ENCODE data around the gene MTG1. TPM values are rescaled to one million over a fixed set of nuclear protein-coding genes. Genes with fewer than 3 reads are reported as not detected.
"Not testable (repeated sequence)": the region's sequence is repeated elsewhere in the genome, so short reads cannot be mapped to it uniquely, and the experiment has no call there.

Gene MTG1
- total RNA-seq, 2 donors from 2014 or later: 38.9 to 58.8 TPM

GRCh38 chr10:133458710-133459453 lies 64.9 kb downstream of the MTG1 start:
- Mint-ChIP-seq H3K4me3 (no peak overlapping the region), H3K36me3 (ENCODE audit: low read depth) (peaks cover 15% of the 10 kb centered on the region), H3K9me3 (no peaks in the 10 kb centered on the region), H3K27me3 (no peaks in the 10 kb centered on the region), H3K27ac (no peak overlapping the region), H3K4me1 (peaks cover 8% of the 10 kb centered on the region)
- ATAC-seq (replicated peaks): no peak

- Mint-ChIP-seq H3K4me1 (peaks cover 8% of the 10 kb centered on the region), H3K27me3 (no peaks in the 10 kb centered on the region), H3K36me3 (ENCODE audit: low read depth) (peaks cover 15% of the 10 kb centered on the region), H3K9me3 (no peaks in the 10 kb centered on the region), H3K4me3 (no peak overlapping the region), H3K27ac (no peak overlapping the region)
- ATAC-seq (replicated peaks): no peak
Observed at GRCh38 chr10:133459454-133460207, 65.7 kb downstream of the MTG1 start.

GRCh38 chr10:133460208-133460769 lies 66.3 kb downstream of the MTG1 start:
- H3K27me3 Mint-ChIP-seq: no peaks in the 10 kb centered on the region
- no peaks in the 10 kb centered on the region for H3K9me3 Mint-ChIP-seq
- no peak overlapping the region for H3K27ac Mint-ChIP-seq
- H3K4me1 Mint-ChIP-seq: peaks cover 6% of the 10 kb centered on the region
- ATAC-seq (replicated peaks): no peak
- H3K36me3 Mint-ChIP-seq (ENCODE audit: low read depth): peaks cover 15% of the 10 kb centered on the region
- no peak overlapping the region for H3K4me3 Mint-ChIP-seq

- no peak overlapping the region for H3K4me3 Mint-ChIP-seq
- peaks cover 15% of the 10 kb centered on the region for H3K36me3 Mint-ChIP-seq (ENCODE audit: low read depth)
- H3K9me3 Mint-ChIP-seq: no peaks in the 10 kb centered on the region
- no peak for ATAC-seq (replicated peaks)
- H3K4me1 Mint-ChIP-seq: no peaks in the 10 kb centered on the region
- no peaks in the 10 kb centered on the region for H3K27me3 Mint-ChIP-seq
- H3K27ac Mint-ChIP-seq: no peak overlapping the region
Observed at GRCh38 chr10:133461027-133461426, 67.1 kb downstream of the MTG1 start.

- peaks cover 15% of the 10 kb centered on the region for H3K36me3 Mint-ChIP-seq (ENCODE audit: low read depth)
- H3K4me3 Mint-ChIP-seq: no peak overlapping the region
- no peak overlapping the region for H3K27ac Mint-ChIP-seq
- ATAC-seq (replicated peaks): no peak
- no peaks in the 10 kb centered on the region for H3K27me3 Mint-ChIP-seq
- H3K4me1 Mint-ChIP-seq: peaks cover 6% of the 10 kb centered on the region
- H3K9me3 Mint-ChIP-seq: no peaks in the 10 kb centered on the region
Observed at GRCh38 chr10:133461841-133462240, 67.9 kb downstream of the MTG1 start.

GRCh38 chr10:133462512-133463305 lies 68.8 kb downstream of the MTG1 start:
- no peak overlapping the region for H3K27ac Mint-ChIP-seq
- no peaks in the 10 kb centered on the region for H3K27me3 Mint-ChIP-seq
- no peak overlapping the region for H3K4me3 Mint-ChIP-seq
- peaks cover 6% of the 10 kb centered on the region for H3K4me1 Mint-ChIP-seq
- no peak for ATAC-seq (replicated peaks)
- H3K36me3 Mint-ChIP-seq (ENCODE audit: low read depth): peaks cover 24% of the 10 kb centered on the region
- H3K9me3 Mint-ChIP-seq: no peaks in the 10 kb centered on the region

- no peak overlapping the region for H3K4me3 Mint-ChIP-seq
- ATAC-seq (replicated peaks): no peak
- H3K27ac Mint-ChIP-seq: no peak overlapping the region
- peaks cover 13% of the 10 kb centered on the region for H3K4me1 Mint-ChIP-seq
- peaks cover 40% of the 10 kb centered on the region for H3K36me3 Mint-ChIP-seq (ENCODE audit: low read depth)
- H3K9me3 Mint-ChIP-seq: no peaks in the 10 kb centered on the region
- H3K27me3 Mint-ChIP-seq: no peaks in the 10 kb centered on the region
Observed at GRCh38 chr10:133464582-133465031, 70.7 kb downstream of the MTG1 start.

GRCh38 chr10:133465191-133465949 lies 71.4 kb downstream of the MTG1 start:
- H3K4me1 Mint-ChIP-seq: peaks cover 13% of the 10 kb centered on the region
- peak; percentile 83 for ATAC-seq (replicated peaks)
- H3K4me3 Mint-ChIP-seq: no peak overlapping the region
- H3K27ac Mint-ChIP-seq: peak overlapping the region; percentile 33
- H3K27me3 Mint-ChIP-seq: no peaks in the 10 kb centered on the region
- peaks cover 37% of the 10 kb centered on the region for H3K36me3 Mint-ChIP-seq (ENCODE audit: low read depth)
- no peaks in the 10 kb centered on the region for H3K9me3 Mint-ChIP-seq

GRCh38 chr10:133465950-133466474 lies 72.1 kb downstream of the MTG1 start:
- peak; percentile 7 for ATAC-seq (replicated peaks)
- Mint-ChIP-seq H3K27me3 (no peaks in the 10 kb centered on the region), H3K27ac (peak overlapping the region; percentile 65), H3K4me1 (peaks cover 13% of the 10 kb centered on the region), H3K9me3 (no peaks in the 10 kb centered on the region), H3K4me3 (no peak overlapping the region), H3K36me3 (ENCODE audit: low read depth) (peaks cover 32% of the 10 kb centered on the region)

GRCh38 chr10:133466683-133467275 lies 72.8 kb downstream of the MTG1 start:
- Mint-ChIP-seq H3K9me3 (no peaks in the 10 kb centered on the region), H3K4me3 (no peak overlapping the region), H3K27ac (peak overlapping the region; percentile 65), H3K4me1 (peaks cover 13% of the 10 kb centered on the region), H3K36me3 (ENCODE audit: low read depth) (peaks cover 32% of the 10 kb centered on the region), H3K27me3 (no peaks in the 10 kb centered on the region)
- no peak for ATAC-seq (replicated peaks)

GRCh38 chr10:133467286-133467911 lies 73.4 kb downstream of the MTG1 start:
- H3K4me1 Mint-ChIP-seq: peaks cover 13% of the 10 kb centered on the region
- H3K27ac Mint-ChIP-seq: no peak overlapping the region
- H3K9me3 Mint-ChIP-seq: no peaks in the 10 kb centered on the region
- H3K27me3 Mint-ChIP-seq: no peaks in the 10 kb centered on the region
- H3K36me3 Mint-ChIP-seq (ENCODE audit: low read depth): peaks cover 32% of the 10 kb centered on the region
- no peak overlapping the region for H3K4me3 Mint-ChIP-seq
- no peak for ATAC-seq (replicated peaks)

- not testable (repeated sequence) for ATAC-seq (replicated peaks); H3K4me3 Mint-ChIP-seq; H3K27me3 Mint-ChIP-seq; H3K9me3 Mint-ChIP-seq; H3K27ac Mint-ChIP-seq
- Mint-ChIP-seq H3K4me1 (peaks cover 25% of the 10 kb centered on the region), H3K36me3 (ENCODE audit: low read depth) (peaks cover 26% of the 10 kb centered on the region)
Observed at GRCh38 chr10:133469205-133469604, 75.2 kb downstream of the MTG1 start.
